Endometrium (tissue), 2 donors: ENCODE measurements around the gene INPP4B.

ENCODE experiments used
- FAIRE-seq: peaks from 2 replicates; lab custom pipeline; 2012; peaks lifted over from hg19 to GRCh38; lab: Jason Lieb, UNC
- donor health status: control.
- donor health status: control.

Gene INPP4B

GRCh38 chr4:142725886-142726285, 120.2 kb downstream of the INPP4B start:
- FAIRE-seq, result no peak

- no peak for FAIRE-seq
Observed at GRCh38 chr4:142721187-142721586, 124.9 kb downstream of the INPP4B start.

GRCh38 chr4:142719854-142720541, 126.1 kb downstream of the INPP4B start:
- no peak for FAIRE-seq

DNA sequence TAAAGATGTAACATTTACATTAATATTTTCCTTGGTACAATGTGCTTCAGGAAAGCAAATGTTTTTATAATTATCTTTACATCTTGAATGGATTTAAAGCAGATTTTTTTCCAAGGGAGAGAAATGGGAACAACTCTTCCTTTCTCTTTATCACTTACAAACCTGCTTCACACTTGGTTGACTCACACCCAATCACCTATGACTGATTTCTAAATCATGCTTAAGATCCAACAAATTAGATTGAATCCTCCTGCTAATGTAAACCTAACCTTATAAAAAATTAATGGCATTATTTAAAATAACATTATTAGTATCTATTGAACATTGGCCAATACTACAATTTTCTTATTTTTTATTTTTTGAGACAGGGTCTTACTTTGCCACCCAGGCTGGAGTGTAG, 127.1 kb downstream of the INPP4B start:
- no peak for FAIRE-seq

GRCh38 chr4:142715727-142716126, 130.4 kb downstream of the INPP4B start:
- no peak for FAIRE-seq

GRCh38 chr4:142713282-142714030, 132.6 kb downstream of the INPP4B start:
- FAIRE-seq, result no peak

GRCh38 chr4:142708231-142708630, 137.9 kb downstream of the INPP4B start:
- no peak for FAIRE-seq

- FAIRE-seq, result no peak
Observed at GRCh38 chr4:142707401-142707800, 138.7 kb downstream of the INPP4B start.

DNA sequence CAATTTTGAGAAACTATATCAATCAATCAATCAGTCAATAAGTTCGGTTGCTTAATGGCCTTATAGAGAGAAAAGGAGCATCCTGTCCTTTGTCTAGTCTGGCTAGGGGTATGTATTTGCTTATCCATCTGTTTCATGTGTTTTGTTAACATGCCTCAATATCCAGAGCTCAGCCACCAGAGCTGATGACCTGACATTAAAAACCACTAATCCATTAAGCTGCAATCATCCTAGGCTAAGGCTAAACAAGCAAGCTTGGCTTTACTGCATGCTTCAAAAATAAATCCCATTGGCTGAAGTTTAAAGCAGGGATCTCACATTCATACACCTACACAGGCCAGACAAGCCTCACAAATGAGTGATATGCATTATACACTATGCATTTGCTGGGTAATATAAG, 139.7 kb downstream of the INPP4B start:
- FAIRE-seq, result no peak

GRCh38 chr4:142705820-142706219, 140.3 kb downstream of the INPP4B start:
- FAIRE-seq, result no peak

DNA sequence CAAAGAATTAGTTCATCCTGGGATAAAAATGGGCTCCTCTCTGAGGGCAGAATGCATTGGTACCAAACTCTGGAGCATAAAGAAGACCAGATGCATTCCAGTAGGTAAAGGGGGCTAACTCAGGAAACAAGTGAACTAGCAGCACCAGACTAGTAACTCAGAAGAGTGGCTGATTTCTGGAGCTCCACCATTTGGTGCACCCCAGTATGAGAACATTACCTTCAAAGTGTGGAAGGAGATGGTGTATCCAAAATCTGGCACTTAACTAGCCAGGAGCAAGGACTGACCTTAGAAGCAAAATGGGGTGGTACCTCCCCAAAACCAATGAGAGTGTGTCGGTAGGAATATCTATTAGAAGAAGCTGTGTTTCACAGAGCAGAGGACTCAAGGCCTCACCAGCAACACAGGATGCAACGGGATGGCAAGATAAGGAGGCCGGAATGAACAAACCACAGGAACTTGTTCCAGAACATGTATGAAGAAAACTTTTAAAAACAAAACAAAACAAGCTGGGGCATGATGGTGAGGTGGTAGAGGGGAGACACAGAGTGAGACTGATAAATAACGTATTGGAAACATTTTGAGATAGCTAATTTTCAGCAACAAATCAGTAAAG, 142.3 kb downstream of the INPP4B start:
- FAIRE-seq, result no peak

DNA sequence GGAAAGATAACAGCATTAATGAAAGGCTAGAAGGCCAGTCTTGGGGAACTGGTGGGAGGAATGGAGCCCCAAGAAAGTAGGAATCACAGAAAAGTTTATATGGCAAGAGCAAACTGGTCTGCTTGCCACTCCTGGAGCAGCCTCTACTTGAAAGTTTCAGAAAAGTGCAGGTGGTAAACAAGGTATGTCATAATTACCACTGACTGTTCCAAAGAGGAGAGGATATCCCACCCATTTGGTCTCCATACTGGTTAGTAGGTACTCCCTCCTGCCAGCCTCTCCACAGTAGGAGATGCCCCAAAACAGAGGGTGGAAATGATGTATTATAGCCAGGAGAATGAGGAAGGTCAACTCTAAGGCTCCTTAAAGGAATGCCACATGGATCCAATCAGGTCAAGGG, 145.1 kb downstream of the INPP4B start:
- no peak for FAIRE-seq

- FAIRE-seq, result peak; percentile 33
Observed at GRCh38 chr4:142700531-142700930, 145.6 kb downstream of the INPP4B start.

- no peak for FAIRE-seq
Observed at GRCh38 chr4:142698552-142698951, 147.5 kb downstream of the INPP4B start.

- peak; percentile 15 for FAIRE-seq
Observed at GRCh38 chr4:142697928-142698327, 148.2 kb downstream of the INPP4B start.

DNA sequence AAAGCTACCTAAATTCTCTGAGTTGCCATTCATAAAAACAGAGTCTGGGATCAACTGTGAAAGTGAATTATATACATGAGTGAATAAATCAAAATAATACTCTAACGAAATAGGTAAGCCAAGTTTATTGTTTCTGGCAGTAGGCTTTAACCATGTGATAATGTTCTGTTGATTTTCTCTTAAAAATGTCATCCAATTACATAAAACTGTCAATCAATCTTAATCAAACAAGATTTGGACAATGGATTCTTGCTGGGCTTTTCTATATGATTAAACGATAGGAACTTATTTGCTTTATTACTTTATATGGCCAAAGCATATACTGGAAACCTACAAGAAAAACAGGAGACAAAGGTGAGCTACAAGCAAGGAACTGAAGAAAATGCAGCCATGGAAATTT, 148.8 kb downstream of the INPP4B start:
- no peak for FAIRE-seq

DNA sequence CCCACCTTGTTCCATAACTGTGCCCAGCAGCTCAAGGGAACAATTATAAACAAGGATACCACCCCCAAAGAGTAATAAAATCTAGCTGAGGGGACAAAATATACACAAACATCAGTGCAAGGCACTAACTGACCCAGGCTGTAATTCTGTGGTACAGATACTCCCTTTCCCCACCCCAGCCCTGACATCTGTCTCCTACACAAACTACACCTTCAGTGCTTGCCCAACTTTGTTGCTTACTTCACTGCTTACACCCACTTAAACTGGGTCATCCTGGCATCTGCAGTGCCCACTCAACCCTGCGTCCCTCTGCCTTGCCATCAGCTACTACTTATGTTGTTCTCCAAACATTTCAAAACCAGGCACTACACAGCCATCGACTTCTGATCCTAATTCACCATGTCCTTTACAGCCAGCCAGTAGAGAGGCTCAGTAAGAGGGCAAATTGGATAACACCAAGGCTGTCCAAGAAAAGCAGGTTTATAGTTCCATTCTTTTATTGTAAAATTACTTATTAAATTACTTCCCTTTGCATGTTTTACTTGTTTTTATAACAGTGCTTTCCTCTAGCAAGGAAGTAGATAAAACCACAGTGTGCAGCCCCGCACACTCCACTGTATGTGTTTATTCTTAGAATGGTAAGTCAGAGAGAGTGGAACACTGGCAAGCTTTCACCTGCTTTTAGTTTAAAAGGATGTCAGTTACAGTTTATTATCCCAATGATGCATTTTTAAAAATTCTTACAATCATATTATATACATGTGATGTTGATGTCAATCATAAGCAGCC, 149.6 kb downstream of the INPP4B start:
- FAIRE-seq, result no peak

- FAIRE-seq, result no peak
Observed at GRCh38 chr4:142690406-142691163, 155.5 kb downstream of the INPP4B start.

- no peak for FAIRE-seq
Observed at GRCh38 chr4:142687547-142688275, 158.4 kb downstream of the INPP4B start.

GRCh38 chr4:142686081-142686480, 160.0 kb downstream of the INPP4B start:
- FAIRE-seq, result no peak

- FAIRE-seq, result no peak
Observed at GRCh38 chr4:142683997-142684396, 162.1 kb downstream of the INPP4B start.
